Measurements from ENCODE around the gene HLCS.

Gene HLCS

DNA sequence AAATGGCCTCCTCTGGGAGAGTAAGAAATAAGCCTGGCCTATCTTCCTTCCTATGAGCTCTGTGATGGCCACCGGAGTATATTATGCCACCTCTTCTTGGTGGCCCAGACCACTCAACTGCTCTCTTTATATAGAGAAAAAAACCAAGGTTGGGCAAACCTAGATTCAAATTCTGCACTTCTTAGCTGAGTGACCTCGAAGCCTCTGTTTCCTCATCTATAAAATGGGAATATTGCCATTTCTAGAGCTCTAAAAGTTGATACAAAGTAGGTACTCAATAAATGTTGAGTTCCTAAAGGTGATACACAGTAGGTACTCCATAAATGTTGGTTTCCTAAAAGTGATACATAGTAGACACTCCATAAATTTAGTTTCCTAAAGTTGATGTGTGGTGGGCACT, 120.7 kb downstream of the HLCS start:
- H3K27ac ChIP-seq (ENCODE audit: low read length) = no peak overlapping the region
- no peaks in the 10 kb centered on the region for H3K9me3 ChIP-seq (ENCODE audit: insufficient read depth, low read length)
- H4K20me1 ChIP-seq (ENCODE audit: insufficient read depth, low read length) = no peaks in the 10 kb centered on the region
- H3K4me1 ChIP-seq (ENCODE audit: low read length) = no peaks in the 10 kb centered on the region
- no peak overlapping the region for H3K4me2 ChIP-seq (ENCODE audit: low read length)
- no peaks in the 10 kb centered on the region for H3K27me3 ChIP-seq (ENCODE audit: low read depth, low read length)
- no peaks in the 10 kb centered on the region for H3K79me2 ChIP-seq (ENCODE audit: low read length)
- no peak overlapping the region for H3K9ac ChIP-seq (ENCODE audit: low read length)
- H2AFZ ChIP-seq (ENCODE audit: low read depth, low read length) = no peak overlapping the region
- TF ChIP-seq EZH2phosphoT487 (IDR thresholded peaks at IDR 0.05; ENCODE audit: low read depth) (no peak), CTCF (IDR thresholded peaks at IDR 0.05; ENCODE audit: low read depth, low read length) (no peak)
- H3K4me3 ChIP-seq (ENCODE audit: low read length) = no peak overlapping the region
- H3K36me3 ChIP-seq (replicated peaks; ENCODE audit: low read depth, low read length) = no peaks in the 10 kb centered on the region

DNA sequence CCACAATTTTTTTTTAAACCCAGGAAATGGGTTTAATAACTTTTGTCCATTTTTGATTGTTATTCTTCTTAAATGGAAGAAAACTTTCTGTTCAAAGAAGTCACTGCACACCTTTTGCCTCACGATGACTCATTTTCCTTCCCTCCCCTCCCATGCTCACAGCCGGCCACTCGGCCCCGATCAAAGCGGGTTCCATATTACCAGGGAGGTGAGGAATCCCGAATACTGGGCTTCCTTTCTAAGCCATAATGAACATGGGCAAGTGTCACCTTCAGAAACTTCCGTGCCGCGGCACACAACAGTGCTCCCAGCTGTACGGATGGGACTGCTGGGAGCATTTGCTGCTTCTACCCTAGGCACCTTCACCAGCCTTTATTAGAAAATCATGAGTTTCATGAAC, 121.4 kb downstream of the HLCS start:
- Histone ChIP-seq H3K27me3 (ENCODE audit: low read depth, low read length) (no peaks in the 10 kb centered on the region), H3K4me2 (ENCODE audit: low read length) (no peak overlapping the region), H2AFZ (ENCODE audit: low read depth, low read length) (no peak overlapping the region), H4K20me1 (ENCODE audit: insufficient read depth, low read length) (no peaks in the 10 kb centered on the region), H3K9me3 (ENCODE audit: insufficient read depth, low read length) (no peaks in the 10 kb centered on the region), H3K27ac (ENCODE audit: low read length) (no peak overlapping the region), H3K4me1 (ENCODE audit: low read length) (no peaks in the 10 kb centered on the region), H3K4me3 (ENCODE audit: low read length) (no peak overlapping the region), H3K9ac (ENCODE audit: low read length) (no peak overlapping the region), H3K36me3 (replicated peaks; ENCODE audit: low read depth, low read length) (no peaks in the 10 kb centered on the region), H3K79me2 (ENCODE audit: low read length) (no peaks in the 10 kb centered on the region)
- TF ChIP-seq CTCF (IDR thresholded peaks at IDR 0.05; ENCODE audit: low read depth, low read length) = no peak
- no peak for TF ChIP-seq EZH2phosphoT487 (IDR thresholded peaks at IDR 0.05; ENCODE audit: low read depth)

DNA sequence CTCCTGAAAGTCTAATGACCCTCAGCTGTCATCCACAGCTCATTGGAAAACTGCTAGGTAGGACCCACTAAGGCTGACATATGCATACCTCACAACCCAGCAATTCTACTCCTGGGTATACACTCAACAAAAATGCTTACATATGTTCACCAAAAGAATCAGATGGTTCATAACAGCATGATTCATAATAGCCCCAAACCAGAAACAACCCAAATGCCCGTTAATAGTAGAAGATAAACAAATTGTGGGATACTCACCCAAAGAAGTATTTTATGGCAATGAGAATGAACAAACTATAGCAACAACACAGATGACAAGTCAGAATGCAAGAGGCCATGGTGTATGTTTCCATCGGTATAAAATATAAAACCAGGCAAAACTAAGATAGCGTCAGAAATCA, 124.6 kb downstream of the HLCS start:
- H3K4me2 ChIP-seq (ENCODE audit: low read length) = no peak overlapping the region
- TF ChIP-seq CTCF (IDR thresholded peaks at IDR 0.05; ENCODE audit: low read depth, low read length) (no peak), EZH2phosphoT487 (IDR thresholded peaks at IDR 0.05; ENCODE audit: low read depth) (no peak)
- H3K9me3 ChIP-seq (ENCODE audit: insufficient read depth, low read length) = no peaks in the 10 kb centered on the region
- no peaks in the 10 kb centered on the region for H3K36me3 ChIP-seq (replicated peaks; ENCODE audit: low read depth, low read length)
- no peak overlapping the region for H3K4me3 ChIP-seq (ENCODE audit: low read length)
- H4K20me1 ChIP-seq (ENCODE audit: insufficient read depth, low read length) = no peaks in the 10 kb centered on the region
- no peak overlapping the region for H3K27ac ChIP-seq (ENCODE audit: low read length)
- no peaks in the 10 kb centered on the region for H3K79me2 ChIP-seq (ENCODE audit: low read length)
- no peak overlapping the region for H3K9ac ChIP-seq (ENCODE audit: low read length)
- H3K4me1 ChIP-seq (ENCODE audit: low read length) = no peaks in the 10 kb centered on the region
- H3K27me3 ChIP-seq (ENCODE audit: low read depth, low read length) = no peaks in the 10 kb centered on the region
- H2AFZ ChIP-seq (ENCODE audit: low read depth, low read length) = no peak overlapping the region

GRCh38 chr21:36839735-36840134, 126.7 kb downstream of the HLCS start:
- TF ChIP-seq EZH2phosphoT487 (IDR thresholded peaks at IDR 0.05; ENCODE audit: low read depth) (no peak), CTCF (IDR thresholded peaks at IDR 0.05; ENCODE audit: low read depth, low read length) (no peak)
- H3K9me3 ChIP-seq (ENCODE audit: insufficient read depth, low read length) = no peaks in the 10 kb centered on the region
- H3K27ac ChIP-seq (ENCODE audit: low read length) = no peak overlapping the region
- H3K4me2 ChIP-seq (ENCODE audit: low read length) = no peak overlapping the region
- no peak overlapping the region for H3K4me3 ChIP-seq (ENCODE audit: low read length)
- H3K27me3 ChIP-seq (ENCODE audit: low read depth, low read length) = no peaks in the 10 kb centered on the region
- H3K79me2 ChIP-seq (ENCODE audit: low read length) = no peaks in the 10 kb centered on the region
- H2AFZ ChIP-seq (ENCODE audit: low read depth, low read length) = no peak overlapping the region
- no peaks in the 10 kb centered on the region for H3K4me1 ChIP-seq (ENCODE audit: low read length)
- no peak overlapping the region for H3K9ac ChIP-seq (ENCODE audit: low read length)
- H3K36me3 ChIP-seq (replicated peaks; ENCODE audit: low read depth, low read length) = no peaks in the 10 kb centered on the region
- no peaks in the 10 kb centered on the region for H4K20me1 ChIP-seq (ENCODE audit: insufficient read depth, low read length)

Measured in OCI-LY3 (cell line).